DMS 273 (cell line): ENCODE results near the gene ZNF407.

Experiments used
- DNase-seq: peaks from one replicate; lab custom pipeline; 2025; ENCODE audit not compliant: unreplicated experiment; lab: John Stamatoyannopoulos, UW

Gene ZNF407

DNA sequence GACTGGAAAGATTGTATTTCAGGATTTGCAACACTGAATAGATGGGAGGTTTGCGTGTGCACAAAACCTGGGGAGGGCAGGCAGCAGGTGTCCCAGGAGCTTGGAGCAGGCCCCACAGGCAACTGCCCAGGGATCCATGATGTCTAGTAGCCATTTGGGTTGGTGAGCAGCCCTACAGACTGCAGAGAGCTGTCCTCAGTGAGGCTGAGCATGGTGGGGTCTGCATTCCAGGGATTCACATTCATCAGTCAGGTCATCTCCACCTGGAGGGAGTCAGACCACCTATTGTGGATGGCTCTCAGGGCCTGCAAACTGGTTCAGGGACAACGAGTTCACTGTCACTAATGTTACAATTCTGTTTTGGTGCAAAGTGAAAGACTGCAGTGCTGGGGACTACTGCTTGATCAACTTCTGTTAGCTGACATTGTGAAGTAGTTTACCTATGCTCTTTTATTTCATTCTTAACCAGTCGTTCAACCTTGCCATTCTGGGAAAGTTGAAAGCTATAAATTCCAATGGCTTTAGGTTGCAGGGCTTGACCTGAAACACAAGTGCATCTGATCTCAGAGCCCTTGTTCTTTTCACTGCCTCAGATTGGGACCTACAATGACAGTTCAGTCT, 222.6 kb downstream of the ZNF407 start:
- no peak for DNase-seq

DNA sequence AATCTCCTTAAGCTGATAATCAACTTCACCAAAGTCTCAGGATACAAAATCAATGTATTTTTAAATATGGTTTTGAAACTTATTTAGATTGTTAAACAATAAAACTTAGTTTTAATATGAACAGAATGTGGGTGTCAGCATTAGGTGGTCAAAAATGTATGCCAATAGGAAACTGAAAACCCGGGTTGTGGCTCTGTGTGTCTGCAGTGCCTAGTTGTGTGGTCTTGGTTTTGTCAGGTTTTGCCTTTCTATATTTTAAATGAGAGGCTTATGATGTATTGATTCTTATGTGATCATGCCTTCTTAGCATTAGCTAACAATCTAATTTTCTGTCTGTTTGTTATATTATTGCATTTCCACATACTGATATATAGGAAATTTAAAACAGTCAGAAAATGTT, 227.8 kb downstream of the ZNF407 start:
- no peak for DNase-seq

DNA sequence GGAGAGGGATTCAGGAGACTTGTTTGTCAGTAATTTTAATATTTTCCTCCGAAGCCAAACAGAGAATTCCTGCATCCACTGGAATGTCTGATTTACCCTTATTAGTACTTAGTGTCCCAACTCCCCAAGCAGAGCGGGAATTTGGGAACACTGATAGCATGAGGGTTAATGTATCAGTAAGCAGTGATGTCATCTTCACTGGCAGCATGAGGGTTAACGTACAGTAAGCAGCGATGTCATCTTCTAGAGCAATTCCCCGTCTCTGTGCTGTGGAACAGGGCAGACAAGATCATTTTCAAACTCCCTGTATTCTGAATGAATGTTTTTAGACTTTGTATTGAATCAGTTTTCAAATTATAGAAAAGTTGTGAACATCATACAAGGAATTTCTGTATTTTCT, 228.9 kb downstream of the ZNF407 start:
- no peak for DNase-seq

DNA sequence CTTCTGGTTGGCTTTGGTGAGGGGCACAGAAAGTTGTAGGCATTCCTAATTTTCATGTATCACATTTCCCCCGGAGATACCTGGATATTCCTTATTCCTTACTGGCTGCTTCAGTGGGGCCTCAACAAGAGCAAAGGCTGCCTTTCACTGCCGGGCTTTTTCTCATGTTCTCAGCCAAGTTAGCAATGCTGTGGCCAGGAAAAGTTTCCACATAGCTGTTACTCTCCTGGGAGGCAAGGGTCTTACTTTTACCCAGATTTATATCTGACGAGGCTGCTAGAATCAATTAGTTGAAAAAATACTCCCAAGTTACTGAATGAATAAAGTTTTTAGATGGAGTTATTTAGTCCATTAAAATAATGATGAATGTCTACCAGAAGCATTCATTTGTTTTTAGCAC, 230.5 kb downstream of the ZNF407 start:
- no peak for DNase-seq

DNA sequence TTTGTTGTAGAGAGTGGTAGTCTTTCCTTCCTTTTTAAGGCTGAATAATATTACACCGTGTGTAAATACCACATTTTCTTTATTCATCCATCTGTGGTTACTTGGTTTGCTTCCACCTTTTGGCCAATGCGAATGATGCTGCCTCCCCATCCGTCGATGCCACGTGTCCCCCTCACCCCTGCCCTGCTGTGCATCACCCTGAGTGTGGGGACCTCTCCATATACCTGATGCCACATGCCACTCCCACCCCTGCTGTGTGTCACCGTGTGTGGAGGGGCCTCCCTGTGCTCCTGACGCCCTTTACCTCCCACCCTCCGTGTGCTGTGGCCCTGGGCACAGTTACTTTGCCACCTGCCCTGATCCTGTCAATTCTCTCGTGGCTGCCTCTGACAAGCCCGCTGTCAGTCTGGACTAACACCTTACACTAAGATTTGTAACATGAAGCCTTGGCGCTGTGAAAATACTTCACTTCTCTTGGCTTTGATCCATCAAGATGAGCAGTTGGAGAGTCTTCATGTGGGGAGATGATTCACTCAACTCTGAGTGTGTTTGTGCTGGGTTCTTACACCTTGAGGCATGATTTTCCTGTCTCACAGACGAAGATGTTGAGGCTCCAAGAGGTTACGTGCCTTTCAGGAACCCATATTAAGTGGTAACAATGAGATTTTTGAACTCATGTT, 234.0 kb downstream of the ZNF407 start:
- no peak for DNase-seq

DNA sequence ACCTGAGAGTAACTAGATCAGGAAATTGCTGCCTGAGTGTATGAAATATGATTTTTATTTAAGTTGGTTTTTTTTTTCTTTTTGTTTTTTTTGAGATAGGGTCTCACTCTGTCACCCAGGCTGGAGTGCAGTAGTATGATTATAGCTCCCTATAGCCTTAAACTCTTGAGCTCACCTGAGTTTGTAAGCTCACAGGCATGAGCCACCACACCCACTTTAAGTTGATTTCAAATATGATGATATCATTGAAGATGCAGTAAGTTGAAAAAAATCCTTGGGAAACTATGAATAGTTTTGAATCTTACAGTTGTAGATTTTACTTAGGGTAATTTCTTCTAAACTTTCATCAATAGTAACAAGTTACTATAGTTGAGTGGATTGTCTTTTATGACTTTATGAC, 234.7 kb downstream of the ZNF407 start:
- DNase-seq = no peak

DNA sequence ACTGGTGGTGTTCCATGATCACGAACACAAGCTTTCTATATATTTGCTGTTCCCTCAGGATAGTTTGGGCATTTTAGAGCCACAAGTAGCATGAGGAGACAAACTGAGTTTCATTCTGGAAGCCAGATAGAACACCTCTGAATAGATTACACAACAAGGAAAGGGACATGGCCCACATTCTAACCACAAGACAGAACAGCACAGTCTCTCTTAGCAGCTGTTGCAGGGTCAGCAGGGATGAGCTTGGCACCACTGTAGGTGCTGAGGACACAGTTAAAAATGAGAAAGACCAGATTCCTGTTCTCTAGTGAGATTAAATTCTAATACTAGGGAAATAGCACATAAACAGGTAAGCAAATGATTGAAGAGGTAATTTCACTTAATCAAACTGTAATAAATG, 235.3 kb downstream of the ZNF407 start:
- no peak for DNase-seq

DNA sequence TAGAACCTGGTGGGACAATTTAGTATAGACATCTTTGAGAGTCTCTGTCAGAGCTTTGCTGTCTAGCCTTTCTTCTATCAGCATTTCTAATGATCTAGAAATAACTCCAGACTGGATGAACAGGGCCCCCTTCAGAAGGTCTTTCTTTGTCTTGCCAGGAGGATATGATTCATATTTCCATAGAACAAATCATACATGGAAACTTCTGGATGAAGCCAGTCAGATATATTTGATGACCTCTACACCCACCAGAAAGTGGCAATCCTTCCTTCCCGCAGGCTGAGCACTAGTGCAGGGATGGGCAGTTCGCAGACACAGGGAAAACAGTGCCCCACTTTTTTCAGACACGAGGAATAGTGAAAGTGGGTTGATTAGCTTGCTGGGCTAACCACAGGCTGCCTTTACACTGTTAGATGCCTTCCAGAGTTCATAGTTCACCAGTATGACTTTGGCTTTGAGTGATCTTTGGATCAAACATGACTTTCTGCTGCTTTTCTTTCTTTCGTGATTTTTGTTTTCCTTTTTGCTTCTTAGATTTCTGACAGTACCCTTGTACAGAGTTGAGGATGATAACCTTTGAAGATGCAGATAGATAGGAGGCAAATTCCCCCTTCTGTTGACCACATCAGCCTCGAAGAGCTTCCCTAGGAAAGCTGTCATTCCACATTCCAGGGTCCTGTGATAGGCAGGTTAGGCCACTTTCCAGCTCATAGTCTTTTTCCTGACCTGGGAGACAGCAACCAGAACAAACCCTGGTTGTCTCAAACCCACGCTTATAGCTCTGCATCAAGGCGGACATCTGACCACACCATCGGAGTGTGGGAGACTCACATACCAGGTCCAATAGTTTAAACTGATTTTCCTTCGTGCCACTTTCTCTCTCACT, 237.0 kb downstream of the ZNF407 start:
- DNase-seq = no peak

DNA sequence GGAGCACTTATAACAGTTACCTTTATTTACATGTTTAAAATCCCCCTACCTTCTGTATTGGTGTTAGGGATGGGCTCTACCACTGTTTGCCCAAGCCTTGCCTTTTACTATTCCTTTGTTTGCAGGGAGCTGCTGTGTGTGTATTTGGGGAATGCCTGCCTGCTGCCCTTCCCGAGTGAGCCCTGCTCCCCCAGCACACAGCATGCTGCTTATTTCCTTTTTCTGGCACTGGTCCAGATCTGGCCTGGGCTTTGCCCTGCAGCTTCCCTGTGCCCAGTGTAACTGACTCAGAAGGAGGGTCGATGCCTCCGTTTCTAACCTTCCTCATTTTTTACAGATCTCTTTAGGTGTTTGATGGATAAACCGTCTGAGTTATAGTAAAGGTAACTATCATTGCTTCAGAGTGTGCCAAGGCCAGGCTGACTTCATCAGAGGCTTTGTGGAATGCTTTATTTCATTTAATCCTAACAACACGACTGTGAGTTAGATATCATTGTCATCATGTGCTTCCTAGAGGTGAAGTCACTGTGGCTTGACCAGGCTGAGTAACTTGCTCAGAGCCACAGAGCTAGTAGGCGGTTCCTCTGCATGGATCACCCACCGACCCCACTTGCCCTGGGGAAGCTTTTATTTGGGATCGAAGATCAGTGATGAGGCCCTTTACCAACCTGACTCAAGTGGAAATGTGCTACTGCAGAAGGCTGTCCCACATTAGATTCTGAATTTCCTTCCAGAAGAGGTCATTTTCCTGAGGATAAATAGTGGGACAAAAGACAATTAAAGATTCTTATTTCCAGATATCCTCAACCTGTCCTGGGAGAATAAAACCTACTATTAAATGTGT, 238.8 kb downstream of the ZNF407 start:
- DNase-seq = peak; percentile 55

DNA sequence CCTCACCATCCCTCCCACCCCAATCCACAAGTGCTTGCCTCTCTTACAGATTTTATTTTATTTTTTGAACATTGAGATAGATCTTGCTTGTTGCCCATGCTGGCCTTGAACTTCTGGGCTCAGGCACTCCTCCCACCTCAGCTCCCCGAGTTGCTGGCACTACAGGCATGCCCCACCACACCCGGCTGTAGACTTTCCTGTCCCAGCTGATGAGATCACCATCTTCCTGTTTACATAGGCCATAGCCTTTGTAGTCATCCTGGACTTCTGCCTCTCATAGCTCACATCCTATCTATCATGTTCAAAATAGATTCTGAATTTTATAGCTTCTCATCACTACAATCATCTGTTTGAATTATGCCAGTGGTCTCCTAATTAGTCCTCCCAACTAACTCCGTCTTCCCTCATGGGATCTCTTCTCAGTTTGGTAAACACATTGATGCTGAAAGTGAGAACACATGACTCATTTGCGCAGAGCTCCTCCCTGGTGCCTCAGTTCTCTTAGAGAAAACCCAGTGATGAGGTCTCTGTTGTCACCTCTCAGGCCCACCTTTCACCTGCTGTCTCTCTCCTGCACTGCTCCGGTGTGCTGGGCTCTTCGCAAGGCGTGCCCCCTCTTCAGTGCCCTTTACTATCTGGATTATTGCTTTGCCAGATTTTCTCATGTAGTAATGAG, 243.0 kb downstream of the ZNF407 start:
- DNase-seq = no peak

DNA sequence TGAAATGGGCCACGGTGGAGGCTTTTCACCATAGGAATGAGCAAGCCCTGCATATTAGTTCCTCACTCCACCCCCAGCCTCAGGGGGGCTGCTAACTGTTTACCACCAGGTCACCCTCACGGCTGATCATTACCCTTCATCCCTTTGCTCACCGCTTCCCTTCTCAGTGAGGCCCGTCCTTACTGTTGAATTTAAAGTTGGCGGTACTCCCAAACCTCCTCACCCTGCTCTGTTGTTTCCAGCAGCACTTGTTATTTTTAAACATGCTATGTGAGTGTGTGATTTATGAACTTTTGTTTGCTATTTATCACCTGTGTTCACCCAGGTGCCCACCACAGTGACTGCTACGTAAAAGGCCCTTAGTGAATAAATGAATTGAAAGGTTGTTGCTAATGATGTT, 243.6 kb downstream of the ZNF407 start:
- no peak for DNase-seq

DNA sequence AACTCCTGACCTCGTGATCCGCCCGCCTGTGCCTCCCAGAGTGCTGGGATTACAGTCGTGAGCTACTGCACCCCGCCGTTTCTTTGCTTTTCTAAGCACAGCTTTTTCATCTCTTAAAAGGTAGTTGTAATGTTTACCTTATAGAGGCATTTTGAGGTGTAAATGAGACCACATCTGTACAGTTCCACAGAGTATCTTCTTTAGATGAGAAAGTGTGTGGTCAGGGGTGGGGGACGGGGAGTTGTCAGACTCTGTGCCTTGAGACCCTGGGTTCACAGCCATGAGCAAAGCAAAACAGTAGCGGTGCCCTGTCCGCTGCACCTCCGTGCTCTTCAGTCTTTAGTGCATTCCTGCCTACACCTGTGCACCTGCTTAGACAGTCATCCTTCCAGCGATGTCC, 251.6 kb downstream of the ZNF407 start:
- DNase-seq = no peak

DNA sequence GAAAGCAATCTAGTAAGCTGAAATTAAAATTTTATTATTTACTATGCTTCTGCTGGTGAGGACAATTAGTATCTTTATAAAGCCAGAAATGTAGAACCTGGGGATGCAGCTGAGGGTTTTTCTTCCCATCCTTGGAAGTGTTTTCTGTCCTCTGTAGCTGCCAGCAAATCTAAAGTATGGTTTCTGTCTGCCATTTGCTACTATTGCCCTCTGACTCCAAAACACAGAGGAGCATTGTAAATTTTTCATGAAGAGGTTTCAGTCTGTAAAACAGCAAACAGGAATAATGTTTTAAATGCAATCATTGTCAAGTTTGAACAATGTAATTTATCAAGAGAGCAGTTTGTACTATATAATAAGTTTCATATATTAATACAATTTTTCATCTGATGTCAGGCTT, 258.8 kb downstream of the ZNF407 start:
- DNase-seq = no peak

DNA sequence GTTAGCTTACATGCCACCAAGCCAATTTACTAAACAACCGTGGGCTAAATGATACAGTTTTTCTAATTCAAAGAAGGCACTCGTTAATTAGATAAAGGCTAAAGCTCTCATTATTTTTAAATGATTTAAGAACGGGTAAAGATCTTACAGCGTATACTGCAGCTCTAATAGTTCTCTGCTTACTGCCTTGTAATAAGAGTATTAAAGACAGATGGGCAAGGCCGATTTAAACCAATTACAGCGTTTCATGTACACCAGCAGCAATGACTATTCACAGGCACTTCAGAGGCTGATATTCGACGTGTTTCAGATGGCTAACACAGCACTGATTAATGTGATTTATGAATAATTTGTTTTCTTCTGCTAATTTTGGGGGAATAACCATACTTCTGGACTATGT, 259.3 kb downstream of the ZNF407 start:
- peak; percentile 66 for DNase-seq

DNA sequence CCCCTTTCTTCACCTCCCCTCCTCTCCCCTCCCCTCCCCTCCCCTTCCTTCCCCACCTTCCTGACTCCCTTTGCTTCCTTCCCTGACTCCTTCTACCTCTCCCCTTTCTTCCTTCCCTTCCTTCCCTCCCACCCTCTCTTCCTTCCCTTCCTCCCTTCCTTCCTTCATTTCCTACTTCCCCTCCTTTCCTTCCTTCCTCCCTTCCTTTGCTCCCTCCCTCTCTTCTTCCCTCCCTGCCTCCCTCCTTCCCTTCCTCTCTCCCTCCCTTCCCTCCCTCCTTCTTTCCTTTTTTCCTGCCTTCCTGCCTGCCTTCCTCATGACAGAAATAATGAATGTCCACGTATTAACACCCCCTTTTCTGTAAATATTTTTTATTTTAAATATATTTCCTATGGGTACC, 260.2 kb downstream of the ZNF407 start:
- no peak for DNase-seq

DNA sequence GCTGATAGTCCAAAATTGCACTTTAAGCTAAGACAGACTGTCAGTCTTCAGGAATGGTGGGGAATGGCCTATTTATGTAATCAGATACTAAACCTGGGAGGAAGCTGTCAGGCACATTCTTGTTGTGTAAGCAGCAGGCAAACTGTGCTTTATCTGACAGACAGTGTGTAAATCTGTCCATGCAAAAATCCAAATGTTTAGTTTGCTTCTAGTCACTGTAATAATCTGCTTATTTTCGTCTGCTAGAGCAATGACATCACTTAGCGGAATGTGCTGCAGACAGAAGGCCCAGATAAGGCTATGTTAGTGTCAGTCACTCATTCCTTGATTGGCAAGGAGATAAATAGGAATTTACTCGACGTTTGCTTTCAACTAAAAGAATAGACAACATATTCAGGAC, 263.5 kb downstream of the ZNF407 start:
- no peak for DNase-seq

DNA sequence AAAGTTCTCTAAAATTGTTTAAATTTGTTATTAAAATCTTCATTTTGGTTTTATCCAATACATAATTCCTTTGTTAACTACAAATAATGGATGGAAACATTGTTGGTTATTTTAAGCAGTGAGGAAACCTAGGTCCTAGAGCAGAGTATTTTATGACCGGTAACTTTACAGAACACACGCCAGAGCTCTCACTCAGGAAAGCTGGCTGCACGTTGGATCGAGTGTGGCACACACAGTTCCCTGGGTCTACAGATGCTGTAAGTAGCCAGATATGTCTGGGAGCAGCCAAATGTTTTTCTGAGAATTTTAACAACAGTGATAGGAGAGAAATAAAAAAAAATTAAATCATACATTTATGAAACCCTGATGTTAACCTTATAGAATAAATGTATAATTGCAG, 264.4 kb downstream of the ZNF407 start:
- DNase-seq = no peak

DNA sequence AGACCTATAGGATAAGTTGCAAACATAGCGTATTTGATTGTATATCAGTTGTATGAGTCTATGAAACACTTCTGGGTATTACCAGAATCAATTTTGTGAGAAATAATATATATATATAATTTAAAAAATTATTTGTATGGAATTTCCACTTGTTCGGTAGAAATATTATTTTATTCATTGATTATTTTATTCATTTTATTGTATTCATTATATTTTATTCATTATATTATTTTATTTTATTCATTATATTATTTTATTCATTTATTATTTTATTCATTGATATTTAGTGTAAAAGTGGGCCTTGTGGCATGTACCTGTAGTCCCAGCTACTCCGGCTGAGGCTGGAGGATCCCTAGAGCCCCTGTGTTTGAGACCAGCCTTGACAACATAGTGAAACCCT, 268.9 kb downstream of the ZNF407 start:
- no peak for DNase-seq

DNA sequence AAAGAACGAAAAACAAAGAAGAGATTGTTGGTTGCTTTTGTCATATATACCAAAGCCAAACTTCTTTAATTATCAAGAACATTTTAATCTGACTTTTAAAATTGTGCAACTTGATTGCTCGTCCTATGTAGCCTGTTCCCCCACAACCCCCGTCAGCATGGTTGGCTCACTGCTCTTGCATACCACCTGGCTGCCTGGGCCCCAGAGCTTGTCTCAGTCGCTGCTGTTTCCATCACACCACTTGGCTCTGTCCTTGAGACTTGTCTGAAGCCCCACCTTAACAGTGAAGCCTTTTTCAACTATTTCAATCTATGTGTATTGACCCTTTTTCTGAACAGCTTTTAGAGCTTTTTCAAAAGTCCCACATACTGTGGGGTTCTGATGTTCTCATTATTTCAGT, 270.8 kb downstream of the ZNF407 start:
- no peak for DNase-seq
